Muscle of back (tissue), 13 donors: Measurements from ENCODE around the gene PTGES2. TPM values are rescaled to one million over a fixed set of nuclear protein-coding genes. Genes with fewer than 3 reads are reported as not detected.

Experiments
- DNase-seq, 3 donors: peaks; one replicate each; pipeline versions ENCODE4 v3.0.0 to v3.0.0-alpha.2; 2013
- long read RNA-seq, 9 donors: transcript quantifications; one replicate each; lab custom pipeline, GENCODE V29; 2026
- polyA plus RNA-seq, 10 donors: library from polyadenylated mRNA; unstranded; fragments of 120-200 nt; gene quantifications; one replicate each; pipeline ENCODE4 v1.2.1, GENCODE V29; 2013; ENCODE audit not compliant: insufficient read length in 10 of 10

Gene PTGES2
- 10 to 100 TPM; 28.2 to 40.0 (median 36.1) TPM for polyA plus RNA-seq
- long read RNA-seq, donor 1, transcript PTGES2-202 (7 exons, 2,331 nt): major isoform, 5 of 5 reads
- long read RNA-seq, donor 1, partial matches to known transcripts: 0 of 5 reads
- long read RNA-seq, donor 1, other reads (novel, unspliced or antisense): 0 of 5 reads
- long read RNA-seq, donor 2, transcript PTGES2-202 (7 exons, 2,331 nt): major isoform, 10 of 16 reads
- long read RNA-seq, donor 2, partial matches to known transcripts: 6 of 16 reads
- long read RNA-seq, donor 2, other reads (novel, unspliced or antisense): 0 of 16 reads
- long read RNA-seq, donor 3: 0 reads
- long read RNA-seq, donor 4, transcript PTGES2-202 (7 exons, 2,331 nt): major isoform, 6 of 6 reads
- long read RNA-seq, donor 4, partial matches to known transcripts: 0 of 6 reads
- long read RNA-seq, donor 4, other reads (novel, unspliced or antisense): 0 of 6 reads
- long read RNA-seq, donor 5, transcript PTGES2-202 (7 exons, 2,331 nt): major isoform, 14 of 21 reads
- long read RNA-seq, donor 5, partial matches to known transcripts: 7 of 21 reads
- long read RNA-seq, donor 5, other reads (novel, unspliced or antisense): 0 of 21 reads
- long read RNA-seq, donor 6, transcript PTGES2-202 (7 exons, 2,331 nt): major isoform, 17 of 17 reads
- long read RNA-seq, donor 6, partial matches to known transcripts: 0 of 17 reads
- long read RNA-seq, donor 6, other reads (novel, unspliced or antisense): 0 of 17 reads
- long read RNA-seq, donor 7, transcript PTGES2-202 (7 exons, 2,331 nt): major isoform, 6 of 6 reads
- long read RNA-seq, donor 7, partial matches to known transcripts: 0 of 6 reads
- long read RNA-seq, donor 7, other reads (novel, unspliced or antisense): 0 of 6 reads
- long read RNA-seq, donor 8, transcript PTGES2-202 (7 exons, 2,331 nt): major isoform, 9 of 10 reads
- long read RNA-seq, donor 8, partial matches to known transcripts: 0 of 10 reads
- long read RNA-seq, donor 8, other reads (novel, unspliced or antisense): 0 of 10 reads
- long read RNA-seq, donor 9: 0 reads

GRCh38 chr9:128127568-128127989 lies at the start of gene PTGES2:
Gene PTGES2 (minus strand): TSS chr9:128127729. CDS start chr9:128127717, 12 bp downstream.
- peak; percentile 89 to 97 (median 94) for DNase-seq

- no peak for DNase-seq
Observed at GRCh38 chr9:128175726-128176125, 48.2 kb upstream of the PTGES2 start.

DNA sequence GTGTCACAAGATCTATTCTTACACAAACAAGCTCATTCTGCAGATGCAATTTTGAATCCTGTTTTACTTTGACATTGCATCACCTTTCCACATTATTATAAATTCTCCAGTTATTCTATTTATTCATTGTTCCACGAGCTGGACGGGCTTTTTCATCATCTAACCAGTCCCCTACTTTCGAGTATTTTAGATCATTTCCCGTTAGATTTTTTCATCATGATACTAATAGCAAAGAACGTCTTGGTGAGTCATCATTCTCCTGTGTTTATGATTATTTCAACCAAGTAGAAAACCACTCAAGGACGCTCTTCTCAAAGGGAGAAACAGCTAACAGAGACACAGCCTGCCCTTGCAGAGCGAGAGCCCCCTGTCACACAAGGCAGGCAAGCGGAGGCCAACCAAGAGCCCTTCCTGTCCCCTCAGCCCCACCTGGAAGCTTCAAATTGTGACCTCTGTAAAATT lies 47.6 kb upstream of the PTGES2 start:
- no peak for DNase-seq

GRCh38 chr9:128174062-128174461 lies 46.5 kb upstream of the PTGES2 start:
- DNase-seq: no peak

DNA sequence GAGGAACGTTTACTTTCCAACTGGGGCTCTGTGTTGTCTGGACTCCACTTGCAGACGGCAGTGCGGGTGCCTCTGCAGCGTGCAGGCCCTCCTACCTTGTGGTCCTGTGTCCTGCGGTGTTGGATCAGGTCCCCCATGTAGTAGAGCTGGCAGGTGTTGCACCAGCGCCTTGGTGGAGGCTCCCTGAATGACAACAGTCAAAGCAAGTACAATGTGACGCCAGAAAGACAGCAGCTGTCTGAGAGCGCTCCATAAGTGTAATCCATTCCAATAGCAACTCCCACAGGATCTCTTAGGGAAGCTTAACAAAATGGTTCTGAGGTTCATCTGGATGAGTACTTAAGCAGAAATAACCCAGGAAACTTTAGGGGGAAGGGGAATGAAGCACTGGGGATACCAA lies 42.4 kb upstream of the PTGES2 start:
- DNase-seq: peak in 1 of 3 donors; percentile 47

- DNase-seq: no peak
Observed at GRCh38 chr9:128169492-128169891, 42.0 kb upstream of the PTGES2 start.

- no peak for DNase-seq
Observed at GRCh38 chr9:128168731-128169308, 41.3 kb upstream of the PTGES2 start.

DNA sequence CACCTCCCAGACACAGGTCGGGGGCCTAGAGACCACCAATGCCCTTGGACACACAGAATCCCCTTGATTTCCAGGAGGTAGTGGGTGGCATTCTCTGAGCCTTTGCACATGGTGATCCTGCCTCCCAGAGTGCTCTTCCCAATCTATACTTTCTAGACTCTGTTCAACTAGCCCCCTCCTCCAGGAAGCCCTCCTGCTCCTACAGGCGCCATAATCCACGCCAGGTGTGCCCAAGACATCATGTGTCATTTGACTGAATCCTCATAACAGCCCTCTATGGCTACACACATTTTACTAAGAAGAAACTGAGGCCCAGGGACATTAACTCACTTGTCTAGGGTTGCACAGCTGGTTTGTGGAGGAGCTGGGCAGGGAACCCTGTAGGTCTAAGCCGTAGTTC lies 39.7 kb upstream of the PTGES2 start:
- DNase-seq: no peak

- no peak for DNase-seq
Observed at GRCh38 chr9:128166169-128166568, 38.6 kb upstream of the PTGES2 start.

DNA sequence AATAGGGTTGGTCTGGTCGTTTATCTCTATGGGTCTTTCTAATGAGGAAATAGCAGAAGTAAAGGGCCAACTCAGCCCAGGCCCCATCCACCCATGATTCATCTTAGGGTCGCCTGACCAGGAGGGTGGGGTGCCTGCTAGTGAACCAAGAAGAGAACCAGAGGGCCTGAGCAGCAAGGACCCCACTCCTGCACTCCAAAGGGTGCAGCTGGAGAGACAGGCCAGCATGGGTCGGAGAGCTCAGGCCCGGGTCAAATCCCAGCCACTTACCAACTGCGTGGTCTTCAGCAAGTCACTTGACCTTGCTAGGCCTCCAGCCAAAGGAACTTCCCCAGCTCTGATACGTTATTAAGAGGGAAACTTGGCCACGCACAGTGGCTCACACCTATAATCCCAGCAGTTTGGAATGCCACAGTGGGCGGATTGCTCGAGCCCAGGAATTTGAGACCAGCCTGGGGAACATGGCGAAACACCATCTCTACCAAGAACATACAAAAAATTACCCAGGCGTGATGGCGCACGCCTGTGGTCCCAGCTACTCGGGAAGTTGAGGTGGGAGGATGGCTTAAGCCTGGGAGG lies 36.9 kb upstream of the PTGES2 start:
- DNase-seq: no peak

GRCh38 chr9:128163523-128164306 lies 36.2 kb upstream of the PTGES2 start:
- no peak for DNase-seq

- DNase-seq: no peak
Observed at GRCh38 chr9:128163027-128163515, 35.5 kb upstream of the PTGES2 start.

DNA sequence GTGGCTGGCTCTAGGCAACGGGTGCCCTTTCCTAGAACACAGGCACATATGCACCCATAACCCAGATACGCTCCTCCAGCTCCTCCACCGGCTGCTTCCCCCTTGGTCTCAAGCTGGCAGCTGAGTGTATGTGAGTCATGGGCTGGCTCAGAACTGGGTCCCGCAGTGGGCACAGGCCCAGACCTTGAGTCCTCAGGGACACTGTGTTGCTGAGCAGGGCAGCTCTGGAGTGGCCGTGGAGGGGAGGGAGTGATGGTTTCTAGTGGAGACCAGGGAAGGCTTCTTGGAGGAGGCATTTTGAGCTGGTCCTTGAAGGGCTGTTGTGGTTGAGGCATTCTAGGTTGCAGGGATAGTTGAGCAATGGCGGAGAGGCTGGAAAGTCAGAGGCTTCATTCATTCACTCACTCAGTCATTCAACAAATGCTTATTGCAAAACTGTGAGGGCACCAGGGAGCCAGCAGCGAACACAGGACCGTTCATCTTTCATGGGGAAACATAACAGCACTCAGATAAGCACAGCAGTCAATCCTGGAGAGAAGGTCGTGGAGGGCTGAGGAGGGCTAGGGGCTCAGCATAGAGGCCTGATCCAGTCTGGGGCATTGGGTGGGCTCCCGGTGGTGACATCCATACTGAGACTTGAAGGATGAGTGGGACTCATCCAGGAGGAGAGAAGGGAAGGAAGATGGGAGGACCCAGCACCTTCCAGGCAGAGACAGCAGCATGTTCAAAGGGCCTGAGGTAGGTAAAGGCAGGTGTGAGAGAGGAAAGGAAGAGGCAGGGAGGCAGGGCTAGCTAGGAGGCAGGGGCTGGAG lies 34.9 kb upstream of the PTGES2 start:
- no peak for DNase-seq

GRCh38 chr9:128161215-128161902 lies 33.8 kb upstream of the PTGES2 start:
- no peak for DNase-seq

DNA sequence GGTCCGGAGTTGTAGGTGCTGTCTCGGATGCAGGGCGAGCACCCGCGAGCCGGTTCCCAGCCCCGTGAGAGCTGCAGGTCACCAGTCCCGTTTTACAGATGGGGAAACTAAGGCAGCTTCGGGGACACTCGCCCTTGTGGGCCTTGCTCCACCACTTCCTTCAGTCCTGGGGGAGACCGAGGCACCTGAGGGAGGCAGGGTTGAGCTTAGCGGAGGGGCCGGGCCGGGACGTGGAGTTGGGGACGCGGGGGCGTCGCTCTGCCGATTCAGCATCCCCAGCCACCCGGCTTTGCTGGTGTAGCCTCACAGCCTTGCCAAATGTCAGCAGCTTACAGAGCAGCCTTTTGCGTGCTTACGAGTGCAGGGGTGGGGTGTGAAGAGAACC lies 33.1 kb upstream of the PTGES2 start:
- DNase-seq: no peak

DNA sequence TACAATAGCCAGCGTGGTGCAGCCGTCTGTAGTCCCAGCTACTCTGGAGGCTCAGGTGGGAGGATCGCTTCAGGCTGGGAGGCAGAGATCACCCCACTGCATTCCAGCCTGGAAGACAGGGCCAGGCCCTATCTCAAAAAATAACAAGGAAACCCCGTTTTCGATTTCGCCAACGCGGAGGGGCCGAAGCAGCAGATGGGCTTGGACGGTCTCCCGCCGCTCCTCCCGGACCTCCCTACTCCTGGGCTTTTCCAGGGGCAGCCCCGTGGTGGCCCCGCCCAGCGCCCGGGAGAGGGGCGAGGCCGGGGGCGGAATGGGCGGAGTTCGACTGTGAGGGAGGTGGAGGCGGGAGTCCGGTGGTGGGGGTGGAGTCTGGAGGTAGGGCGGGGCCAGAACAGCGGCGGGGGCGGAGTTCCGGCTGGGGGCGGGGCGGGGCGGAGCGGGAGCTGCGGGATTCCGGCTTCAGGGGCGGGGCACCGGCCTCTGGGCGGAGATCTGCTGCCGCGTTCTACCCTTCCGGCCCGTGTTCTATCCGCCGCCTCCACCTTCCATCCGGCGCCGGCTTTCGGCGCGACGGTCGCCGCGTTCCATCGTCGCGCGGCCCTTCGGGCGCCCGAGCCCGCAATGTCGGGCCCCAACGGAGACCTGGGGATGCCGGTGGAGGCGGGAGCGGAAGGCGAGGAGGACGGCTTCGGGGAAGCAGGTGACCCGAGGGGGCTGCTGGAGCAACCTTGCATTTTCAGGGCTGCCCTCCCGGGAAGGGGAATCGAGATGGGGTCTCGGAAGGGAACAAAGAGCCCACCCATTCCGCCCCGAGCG lies 32.5 kb upstream of the PTGES2 start, which contains the start of gene BBLN:
Gene BBLN (plus strand): TSS at position 482 of the 819 bp plus-strand sequence. CDS start 143 bp downstream, at position 625.
- peak; percentile 94 to 96 (median 94) for DNase-seq

- no peak for DNase-seq
Observed at GRCh38 chr9:128159522-128159783, 31.9 kb upstream of the PTGES2 start.
